Jurkat, Clone E6-1 (cell line): ENCODE results near the gene FAR1.
"Not testable (repeated sequence)": the region's sequence is repeated elsewhere in the genome, so short reads cannot be mapped to it uniquely, and the experiment has no call there.

ENCODE experiments used
- DNase-seq: peaks from one replicate; pipeline ENCODE4 v3.0.0-alpha.2; 2011; ENCODE audit warnings: low read depth, low spot score
- H3K4me3 ChIP-seq: 2 replicates; pipeline ENCODE4 v1.5.1; 2011; ENCODE audit warnings: mild to moderate bottlenecking, low read length, control low read depth, moderate library complexity

The FAR1 gene

DNA sequence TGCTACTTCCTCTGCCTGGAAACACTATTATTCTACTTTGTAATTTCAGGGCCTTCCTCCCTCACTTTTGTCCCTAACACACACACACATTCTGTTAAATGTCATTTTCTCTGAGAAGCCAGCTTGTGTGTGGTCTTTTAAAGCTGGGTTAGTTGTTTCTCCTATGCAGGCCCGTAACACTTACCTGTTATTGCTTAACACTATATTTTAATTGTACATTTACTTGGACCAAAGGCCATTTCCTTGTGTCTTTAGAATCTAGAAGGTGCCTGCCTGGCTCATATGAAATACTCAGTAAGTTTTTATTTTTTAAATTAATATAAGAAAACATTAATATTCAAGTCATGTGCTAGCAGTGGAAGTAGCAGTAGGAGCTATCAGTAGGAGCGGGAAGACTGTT is 30.6 kb downstream of the FAR1 start:
- no peak for DNase-seq
- H3K4me3 ChIP-seq = no peak overlapping the region

DNA sequence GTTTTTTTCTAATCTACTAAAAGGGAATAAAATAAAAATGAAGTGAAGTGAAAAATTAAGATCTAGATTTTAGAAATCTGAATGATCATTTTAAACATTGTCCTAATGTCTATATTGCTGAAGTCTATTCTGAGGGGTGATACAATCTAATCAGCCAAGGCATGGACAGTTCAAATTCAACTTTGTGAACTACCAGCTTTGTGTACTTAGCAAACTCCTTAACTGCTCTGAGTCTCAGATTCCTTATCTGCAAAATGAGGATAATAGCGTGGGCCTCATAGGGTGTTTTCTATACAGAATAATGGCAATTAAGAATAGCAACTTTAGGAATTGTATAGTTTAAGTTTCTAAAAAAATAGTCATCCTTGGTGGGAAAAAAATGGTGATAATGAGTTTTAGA is 31.4 kb downstream of the FAR1 start:
- H3K4me3 ChIP-seq = no peak overlapping the region
- DNase-seq = no peak

DNA sequence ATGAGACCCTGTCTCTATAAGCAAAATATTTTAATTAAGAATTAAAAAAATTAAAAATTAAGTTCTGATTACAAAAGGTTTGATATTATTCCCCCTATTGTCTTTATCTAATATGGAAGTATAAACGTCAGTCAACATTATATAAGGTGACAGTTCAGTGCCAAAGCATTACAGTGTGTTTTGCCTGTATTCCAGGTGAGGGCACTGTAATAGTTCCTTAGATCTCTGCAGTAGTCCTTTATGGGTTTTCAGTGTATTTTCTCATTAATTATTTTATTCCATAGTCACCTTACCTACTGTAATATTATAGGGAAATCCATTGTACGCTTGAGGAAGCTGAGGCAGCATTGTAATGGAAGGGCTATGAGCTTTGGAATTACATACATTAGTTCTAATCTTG is 33.0 kb downstream of the FAR1 start:
- no peak for DNase-seq
- no peak overlapping the region for H3K4me3 ChIP-seq

DNA sequence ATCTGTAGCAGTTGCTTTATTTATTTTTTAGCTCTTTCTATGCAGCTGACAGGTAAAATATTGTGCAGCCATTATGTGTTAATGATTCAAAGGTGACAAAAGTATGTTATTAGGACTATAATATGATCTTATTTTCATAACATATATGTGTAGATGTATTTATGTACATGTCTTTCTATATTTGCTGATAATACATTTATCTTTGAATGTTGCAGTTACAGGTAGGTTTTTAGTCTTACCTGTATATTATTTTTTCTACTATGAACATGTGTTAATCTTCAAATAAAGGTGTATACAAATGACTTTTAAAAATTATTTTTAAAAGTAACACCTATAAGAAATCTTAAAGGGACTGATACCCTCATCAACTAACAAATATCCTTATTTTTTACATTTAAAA is 33.6 kb downstream of the FAR1 start:
- H3K4me3 ChIP-seq = no peak overlapping the region
- DNase-seq = no peak

DNA sequence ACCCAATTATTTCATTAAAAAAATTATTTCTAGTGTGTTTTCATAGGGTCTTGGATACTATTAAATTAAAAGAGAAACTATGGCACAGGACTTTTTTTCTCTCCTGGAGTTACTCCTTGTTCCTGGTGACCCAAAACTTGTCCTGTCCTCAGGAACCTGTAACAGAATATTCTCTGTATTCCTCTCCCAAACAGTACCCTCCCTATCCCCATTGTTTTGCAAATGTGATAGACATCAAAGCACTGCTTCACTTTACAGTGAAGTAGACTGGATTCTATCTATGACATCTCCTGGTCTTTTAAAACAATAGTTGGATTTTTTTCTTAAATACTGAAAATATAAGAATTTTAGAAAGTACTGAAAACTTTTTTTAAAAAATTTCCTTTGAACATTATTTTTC is 37.2 kb downstream of the FAR1 start:
- DNase-seq = no peak
- H3K4me3 ChIP-seq = no peak overlapping the region

DNA sequence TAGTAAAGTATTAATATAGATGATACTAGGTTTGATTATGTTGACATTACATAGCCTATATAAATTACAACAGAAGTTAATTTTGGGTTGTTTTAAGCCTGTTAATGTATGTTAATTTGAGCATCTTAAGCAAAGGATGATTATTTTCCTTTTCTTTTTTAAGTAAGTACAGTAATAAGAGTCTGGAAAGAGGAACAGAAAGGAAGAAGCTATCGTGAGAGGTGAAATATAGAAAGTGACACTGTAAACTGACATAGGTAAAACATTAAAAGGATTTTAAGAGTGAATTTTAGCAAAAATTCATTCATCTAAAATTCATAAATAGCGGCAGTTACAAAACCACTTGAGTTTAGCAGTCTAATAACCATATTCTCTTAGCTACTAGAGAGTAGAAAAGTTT is 45.5 kb downstream of the FAR1 start:
- no peak overlapping the region for H3K4me3 ChIP-seq
- no peak for DNase-seq

DNA sequence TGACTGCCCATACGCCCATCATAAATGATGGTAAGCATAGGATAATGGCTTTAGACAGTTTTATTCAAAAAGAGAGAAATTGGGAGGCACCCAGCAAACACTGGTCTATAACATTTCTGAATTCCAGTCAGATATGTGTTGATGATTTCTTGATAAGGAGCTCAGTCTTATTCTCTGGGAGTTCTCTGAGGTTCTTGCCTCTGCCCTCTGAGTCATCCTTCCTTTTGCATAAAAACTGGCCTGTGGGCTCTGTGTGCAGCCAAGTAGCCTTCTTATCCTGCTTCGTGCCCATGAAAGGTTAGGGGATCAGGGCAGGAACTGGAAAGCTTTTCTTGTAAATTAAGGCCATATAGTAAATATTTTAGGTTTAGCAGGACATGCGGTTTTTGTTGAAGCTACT is 48.9 kb downstream of the FAR1 start:
- DNase-seq = no peak
- H3K4me3 ChIP-seq = no peak overlapping the region

DNA sequence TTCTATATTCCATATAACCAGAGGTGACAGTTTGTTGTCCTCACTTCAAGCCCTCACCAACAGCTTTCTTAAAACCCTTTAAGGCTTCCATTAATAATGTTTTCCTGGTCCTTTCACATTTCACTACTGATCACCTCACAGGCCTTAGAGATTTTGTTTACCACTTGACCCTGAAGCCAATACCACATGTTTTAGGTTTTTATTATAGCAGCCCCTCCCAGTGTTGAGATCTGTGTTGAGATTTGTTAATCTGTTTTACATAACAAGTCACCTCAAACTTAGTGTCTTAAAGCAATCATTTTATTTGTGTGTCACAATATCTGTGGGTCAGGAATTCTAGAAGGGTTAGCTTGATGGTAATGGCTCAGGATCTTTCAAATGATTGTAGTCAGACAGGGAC is 49.9 kb downstream of the FAR1 start:
- H3K4me3 ChIP-seq = no peak overlapping the region
- no peak for DNase-seq

DNA sequence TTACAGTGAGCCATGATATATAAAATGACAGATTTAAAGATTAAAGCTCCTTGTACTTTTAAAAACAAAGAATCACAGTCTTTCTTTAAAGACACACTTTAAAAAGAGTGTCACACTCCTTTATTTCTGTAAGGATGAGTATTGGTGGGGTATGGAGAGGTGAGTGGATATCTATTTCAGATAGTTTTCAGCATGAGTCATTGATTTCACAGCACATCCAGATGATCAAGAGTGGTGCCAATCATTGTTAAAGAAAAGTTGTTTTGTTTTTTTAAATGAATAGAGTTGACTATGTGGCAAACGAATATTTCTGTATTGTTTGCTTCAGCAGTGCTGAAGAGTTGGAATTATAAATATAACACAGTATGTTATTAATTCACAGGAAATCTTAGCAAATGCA is 52.5 kb downstream of the FAR1 start:
- no peak for DNase-seq
- no peak overlapping the region for H3K4me3 ChIP-seq

DNA sequence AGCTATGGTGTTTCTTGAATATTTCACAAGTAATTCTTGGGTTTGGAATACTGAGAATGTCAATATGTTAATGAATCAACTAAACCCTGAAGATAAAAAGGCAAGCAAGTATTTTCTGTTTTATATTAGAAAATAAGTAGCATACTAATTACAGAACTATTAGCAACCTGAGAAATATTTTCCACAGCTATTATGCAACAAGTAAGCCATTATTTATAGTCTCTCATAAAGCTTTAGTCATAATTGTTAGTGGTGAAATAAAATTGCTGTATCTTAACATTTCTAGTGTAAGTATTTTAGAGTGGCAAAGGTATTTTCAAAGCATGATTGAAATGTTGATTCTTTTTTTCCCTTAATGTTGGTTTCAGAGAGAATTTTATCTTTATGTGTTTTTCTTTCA is 53.3 kb downstream of the FAR1 start:
- no peak overlapping the region for H3K4me3 ChIP-seq
- no peak for DNase-seq

DNA sequence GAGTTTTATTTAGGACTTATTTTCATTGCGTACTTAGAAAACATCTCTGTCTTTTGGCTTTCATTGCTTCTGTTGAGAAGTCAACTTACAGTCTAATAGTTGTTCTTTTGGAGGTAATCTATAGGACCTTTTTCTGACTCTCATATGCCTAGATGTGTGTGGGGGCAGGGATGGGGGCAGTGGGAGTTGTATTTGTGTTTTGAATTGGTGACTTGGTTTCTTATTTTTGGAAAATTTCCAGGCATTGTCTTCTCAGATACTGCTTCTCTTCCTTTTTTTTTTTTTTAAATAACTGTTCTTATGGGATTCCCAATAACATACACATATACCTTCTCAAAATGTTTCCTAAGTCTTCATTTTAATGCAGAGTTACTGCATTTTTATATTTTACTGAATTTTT is 58.0 kb downstream of the FAR1 start:
- DNase-seq = no peak
- no peak overlapping the region for H3K4me3 ChIP-seq

DNA sequence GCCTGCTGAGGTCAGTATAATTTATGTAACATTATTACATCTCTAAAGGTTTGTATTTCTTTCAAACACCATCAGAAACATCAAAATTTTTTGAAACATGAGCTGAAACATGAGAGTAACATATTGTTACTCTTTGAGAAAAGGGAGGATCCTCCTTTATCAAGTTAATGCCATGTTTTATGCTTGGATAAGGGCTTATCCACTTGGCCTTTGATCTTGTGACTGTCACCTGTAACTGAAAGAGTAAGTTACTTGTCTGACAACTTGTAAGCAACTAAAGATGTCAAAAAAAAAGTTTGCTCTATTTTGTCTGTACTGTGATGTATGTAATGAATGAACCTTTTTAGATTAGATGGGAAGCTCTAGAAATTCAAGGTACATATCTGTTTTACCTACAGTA is 59.6 kb downstream of the FAR1 start:
- no peak overlapping the region for H3K4me3 ChIP-seq
- DNase-seq = no peak

DNA sequence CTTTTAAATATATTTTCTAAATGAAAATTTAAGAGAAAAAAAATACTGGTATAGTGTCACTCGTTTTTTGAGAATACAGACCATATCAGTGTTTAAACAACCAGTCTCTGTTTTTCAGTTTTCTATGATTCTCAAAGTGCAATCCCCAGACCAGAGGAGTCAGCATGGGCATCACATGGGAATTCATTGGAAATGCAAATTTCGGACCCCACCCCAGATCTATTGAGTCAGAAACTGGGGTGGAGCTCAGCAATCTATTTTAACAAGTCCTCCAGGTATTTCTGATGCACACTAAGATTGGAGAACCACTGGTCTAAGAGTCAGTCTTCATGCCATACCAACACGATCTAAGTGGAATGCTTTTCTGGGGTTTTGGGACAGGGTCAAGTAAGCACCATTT is 66.1 kb downstream of the FAR1 start:
- H3K4me3 ChIP-seq = no peak overlapping the region
- DNase-seq = no peak

DNA sequence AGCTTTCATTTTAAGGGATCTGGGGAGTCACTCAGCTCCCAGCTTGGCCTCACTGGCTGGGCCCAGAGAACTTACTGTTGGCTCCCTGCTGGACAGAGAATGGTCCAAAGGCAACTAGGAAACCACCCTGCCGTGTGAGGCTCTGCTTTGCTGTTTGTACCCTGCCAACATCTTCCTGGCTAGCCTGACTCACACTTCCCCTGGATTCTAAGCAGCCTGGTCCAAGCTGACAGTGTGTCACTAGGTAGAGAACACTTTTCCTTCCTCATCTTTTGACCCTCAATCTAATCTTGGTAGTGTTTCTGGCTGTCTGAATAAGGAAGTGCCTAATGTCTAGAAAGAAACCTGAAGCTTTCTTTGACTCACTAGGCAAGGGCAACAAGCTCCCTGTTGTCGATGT is 76.7 kb downstream of the FAR1 start:
- no peak overlapping the region for H3K4me3 ChIP-seq
- no peak for DNase-seq

DNA sequence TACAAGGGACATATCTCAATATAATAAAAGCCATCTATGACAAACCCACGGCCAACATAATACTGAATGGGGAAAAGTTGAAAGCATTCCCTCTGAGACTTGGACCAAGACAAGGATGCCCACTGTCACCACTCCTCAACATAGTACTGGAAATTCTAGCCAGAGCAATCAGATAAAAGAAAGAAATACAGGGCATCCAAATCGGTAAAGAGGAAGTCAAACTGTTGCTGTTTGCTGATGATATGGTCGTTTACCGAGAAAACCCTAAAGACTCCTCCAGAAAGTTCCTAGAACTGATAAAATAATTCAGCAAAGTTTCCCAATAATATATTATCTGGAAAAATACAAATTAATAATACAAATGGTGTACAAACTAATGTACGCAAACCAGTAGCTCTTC is 84.8 kb downstream of the FAR1 start:
- not testable (repeated sequence) for DNase-seq, H3K4me3 ChIP-seq

DNA sequence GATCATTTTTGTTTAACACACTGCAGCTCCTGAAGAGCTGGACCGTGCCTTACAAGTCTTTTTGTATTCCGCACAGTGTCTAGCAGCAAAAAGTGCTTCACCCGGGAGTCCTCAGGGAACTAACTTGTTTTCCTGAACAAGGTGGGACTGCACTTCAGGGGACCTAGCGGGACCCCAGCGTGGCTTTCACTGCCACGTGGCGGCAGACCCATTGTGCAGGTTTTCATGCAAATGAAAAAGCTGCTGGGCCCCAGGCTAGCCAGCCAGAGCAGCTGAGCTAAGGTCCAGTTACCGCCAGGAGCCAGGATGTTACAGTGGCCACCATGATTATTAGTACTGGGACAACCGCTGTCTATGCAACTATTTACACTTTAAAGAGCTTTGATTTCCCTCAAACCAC is 90.6 kb downstream of the FAR1 start:
- no peak for DNase-seq
- no peak overlapping the region for H3K4me3 ChIP-seq

DNA sequence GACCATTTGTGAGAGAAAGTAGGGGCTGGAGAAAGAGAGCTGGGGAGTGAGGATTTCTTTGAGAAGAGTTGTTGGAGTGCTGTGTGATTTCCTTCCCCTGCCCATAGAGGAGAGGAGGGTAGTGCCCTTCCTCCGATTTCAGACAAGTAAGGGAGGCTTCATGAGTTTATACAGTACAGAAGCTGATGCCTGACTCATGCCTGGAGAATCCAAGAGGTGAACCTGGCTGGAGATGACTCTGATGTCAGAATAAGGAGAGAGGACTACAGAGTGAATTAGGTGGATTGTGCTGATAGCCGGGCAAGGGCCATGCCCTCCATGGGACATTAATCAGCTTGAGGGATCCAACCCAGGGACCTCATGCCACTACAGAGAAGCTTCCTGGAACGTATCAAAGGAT is 91.6 kb downstream of the FAR1 start:
- no peak overlapping the region for H3K4me3 ChIP-seq
- no peak for DNase-seq

DNA sequence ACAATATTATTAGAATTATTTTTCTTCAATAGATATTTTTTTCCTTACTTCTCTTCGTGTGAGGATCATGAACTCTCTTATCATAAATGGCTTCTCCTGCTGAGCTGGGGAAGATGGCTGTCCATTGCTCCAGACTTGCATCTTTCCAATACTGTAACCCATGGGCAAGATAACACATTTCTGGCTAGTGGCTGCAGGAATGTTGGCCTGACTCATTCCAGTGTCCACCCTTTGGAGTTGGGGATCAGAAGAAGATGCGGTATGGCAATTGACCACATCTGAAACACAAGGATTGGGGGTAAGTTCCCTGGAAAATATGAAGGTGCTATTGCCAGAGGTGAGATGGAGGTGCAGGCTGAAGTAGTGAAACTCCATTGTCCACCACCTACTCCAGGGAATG is 92.8 kb downstream of the FAR1 start:
- H3K4me3 ChIP-seq = no peak overlapping the region
- DNase-seq = no peak

DNA sequence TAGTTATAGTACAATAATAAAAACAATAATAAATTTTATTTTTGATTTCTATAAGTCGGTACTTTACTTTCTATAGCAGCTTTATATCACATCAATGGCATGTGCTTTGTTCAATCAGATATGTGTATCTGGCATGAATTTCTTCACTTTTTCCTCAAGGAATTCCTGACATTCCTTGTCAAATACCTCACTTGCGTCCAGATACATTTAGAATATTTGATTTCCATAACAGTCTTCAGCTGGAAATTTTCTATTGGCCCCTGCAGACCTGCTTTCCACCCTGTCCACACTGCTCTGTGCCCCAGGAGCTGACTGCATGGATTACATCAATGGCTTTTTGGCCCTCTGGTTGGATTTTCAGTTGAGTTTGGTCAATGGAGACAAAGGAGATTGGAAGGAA is 93.2 kb downstream of the FAR1 start:
- DNase-seq = no peak
- H3K4me3 ChIP-seq = no peak overlapping the region

DNA sequence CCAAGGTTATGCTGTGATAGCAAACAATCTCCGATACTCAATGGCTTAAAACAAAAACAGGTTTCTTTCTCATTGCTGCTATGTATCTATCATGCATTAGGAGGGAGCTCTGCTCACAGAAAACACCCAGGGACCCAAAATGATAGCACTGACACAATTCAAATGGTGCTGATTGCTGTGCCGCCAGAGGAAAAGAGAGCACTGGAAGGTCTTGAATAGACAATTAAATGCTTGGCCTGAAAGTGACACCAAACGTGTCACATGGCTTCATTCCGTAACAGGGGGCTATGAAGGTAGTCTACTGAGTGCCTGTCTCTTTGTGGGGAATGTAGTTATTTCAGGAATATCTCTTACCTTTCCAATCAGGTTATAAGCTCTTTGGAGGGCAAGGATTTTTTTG is 94.2 kb downstream of the FAR1 start:
- H3K4me3 ChIP-seq = no peak overlapping the region
- DNase-seq = no peak

DNA sequence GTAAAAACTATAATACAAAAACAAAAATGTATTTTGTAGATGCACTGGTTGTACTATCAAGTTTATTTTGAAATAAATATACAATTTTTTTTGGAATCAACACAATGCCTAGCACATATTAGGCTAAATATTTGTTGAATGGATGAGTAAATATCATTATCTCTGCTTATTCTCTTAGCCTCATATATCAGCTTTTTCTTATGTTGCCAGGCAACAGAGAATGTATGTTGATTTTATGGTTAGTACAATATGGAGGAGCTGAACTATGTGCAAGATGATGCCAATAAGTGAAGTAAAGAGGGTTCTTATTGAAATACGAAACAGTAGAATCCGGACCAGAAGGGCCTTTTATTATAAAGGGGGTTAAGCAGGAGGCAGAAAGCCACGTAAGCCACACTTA is 94.9 kb downstream of the FAR1 start:
- no peak overlapping the region for H3K4me3 ChIP-seq
- no peak for DNase-seq

DNA sequence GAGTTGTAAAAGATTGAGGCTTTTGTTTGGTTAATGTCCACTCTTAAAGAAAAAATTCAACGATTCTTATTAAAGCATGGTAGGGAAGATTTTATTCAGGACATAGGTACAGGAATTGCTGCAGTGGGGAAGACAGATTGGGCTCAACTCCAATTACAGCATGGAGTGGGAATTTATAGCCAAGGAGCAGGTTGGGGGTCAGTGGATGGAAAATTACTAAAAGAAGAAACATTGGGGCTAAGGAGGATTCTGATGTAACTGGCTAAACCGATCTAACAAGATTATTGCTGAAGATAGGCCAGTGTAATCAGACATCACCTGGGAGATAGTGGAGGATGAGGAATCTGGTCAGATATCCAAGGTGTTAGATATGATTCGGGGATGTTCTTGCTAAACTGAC is 97.4 kb downstream of the FAR1 start:
- no peak for DNase-seq
- no peak overlapping the region for H3K4me3 ChIP-seq
